GM19240 (cell line): ENCODE data around the gene COL6A1.
"Not testable (repeated sequence)": the region's sequence is repeated elsewhere in the genome, so short reads cannot be mapped to it uniquely, and the experiment has no call there.

Source experiments
- DNase-seq: peaks from one replicate; pipeline ENCODE4 v3.0.0; 2011; ENCODE audit warnings: low spot score; ENCODE audit not compliant: insufficient read length

Gene COL6A1

DNA sequence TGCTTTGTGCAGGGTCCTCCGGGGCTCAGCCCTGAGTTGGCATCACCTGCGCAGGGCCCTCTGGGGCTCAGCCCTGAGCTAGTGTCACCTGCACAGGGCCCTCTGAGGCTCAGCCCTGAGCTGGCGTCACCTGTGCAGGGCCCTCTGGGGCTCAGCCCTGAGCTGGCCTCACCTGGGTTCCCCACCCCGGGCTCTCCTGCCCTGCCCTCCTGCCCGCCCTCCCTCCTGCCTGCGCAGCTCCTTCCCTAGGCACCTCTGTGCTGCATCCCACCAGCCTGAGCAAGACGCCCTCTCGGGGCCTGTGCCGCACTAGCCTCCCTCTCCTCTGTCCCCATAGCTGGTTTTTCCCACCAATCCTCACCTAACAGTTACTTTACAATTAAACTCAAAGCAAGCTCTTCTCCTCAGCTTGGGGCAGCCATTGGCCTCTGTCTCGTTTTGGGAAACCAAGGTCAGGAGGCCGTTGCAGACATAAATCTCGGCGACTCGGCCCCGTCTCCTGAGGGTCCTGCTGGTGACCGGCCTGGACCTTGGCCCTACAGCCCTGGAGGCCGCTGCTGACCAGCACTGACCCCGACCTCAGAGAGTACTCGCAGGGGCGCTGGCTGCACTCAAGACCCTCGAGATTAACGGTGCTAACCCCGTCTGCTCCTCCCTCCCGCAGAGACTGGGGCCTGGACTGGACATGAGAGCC is 22.7 kb downstream of the COL6A1 start:
- DNase-seq: no peak

GRCh38 chr21:46005081-46005480 is 23.5 kb downstream of the COL6A1 start:
- no peak for DNase-seq

GRCh38 chr21:46005481-46005881 is 23.9 kb downstream of the COL6A1 start:
- DNase-seq: no peak

DNA sequence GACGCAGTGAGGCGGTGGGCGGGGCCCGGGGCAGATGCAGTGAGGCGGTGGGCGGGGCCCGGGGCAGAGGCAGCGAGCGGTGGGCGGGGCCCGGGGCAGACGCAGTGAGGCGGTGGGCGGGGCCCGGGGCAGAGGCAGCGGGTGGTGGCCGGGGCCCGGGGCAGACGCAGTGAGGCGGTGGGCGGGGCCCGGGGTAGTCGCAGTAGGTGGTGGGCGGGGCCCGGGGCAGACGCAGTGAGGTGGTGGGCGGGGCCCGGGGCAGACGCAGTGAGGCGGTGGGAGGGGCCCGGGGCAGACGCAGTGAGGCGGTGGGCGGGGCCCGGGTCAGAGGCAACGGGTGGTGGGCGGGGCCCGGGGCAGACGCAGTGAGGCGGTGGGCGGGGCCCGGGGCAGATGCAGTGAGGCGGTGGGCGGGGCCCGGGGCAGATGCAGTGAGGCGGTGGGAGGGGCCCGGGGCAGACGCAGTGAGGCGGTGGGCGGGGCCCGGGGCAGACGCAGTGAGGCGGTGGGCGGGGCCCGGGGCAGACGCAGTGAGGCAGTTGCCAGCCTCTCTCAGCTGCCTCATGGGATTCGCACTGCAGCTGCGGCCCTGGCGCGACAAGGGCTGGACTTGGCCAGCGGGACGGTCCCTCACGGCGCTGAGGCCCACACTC is 24.4 kb downstream of the COL6A1 start:
- not testable (repeated sequence) for DNase-seq

- no peak for DNase-seq
Observed at GRCh38 chr21:46006547-46007491, 25.2 kb downstream of the COL6A1 start.

DNA sequence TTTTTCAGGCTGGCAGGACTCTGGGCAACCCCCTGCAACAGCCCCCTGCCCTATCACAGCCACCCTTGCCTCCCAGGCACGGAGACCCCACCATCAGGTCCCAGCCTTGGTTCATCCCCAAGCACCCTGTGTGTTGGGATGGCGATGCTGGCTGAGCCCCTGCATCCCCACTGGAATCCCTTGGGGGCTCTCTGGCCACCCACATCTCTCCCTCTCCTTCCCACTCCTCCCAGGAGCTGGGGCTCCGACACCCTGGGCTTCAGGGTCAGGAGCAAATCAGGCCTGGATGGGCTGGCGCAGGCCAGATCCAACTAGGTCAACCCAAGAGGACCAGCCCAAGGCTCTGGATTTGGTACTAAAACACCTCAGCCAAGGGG is 25.9 kb downstream of the COL6A1 start:
- no peak for DNase-seq

DNA sequence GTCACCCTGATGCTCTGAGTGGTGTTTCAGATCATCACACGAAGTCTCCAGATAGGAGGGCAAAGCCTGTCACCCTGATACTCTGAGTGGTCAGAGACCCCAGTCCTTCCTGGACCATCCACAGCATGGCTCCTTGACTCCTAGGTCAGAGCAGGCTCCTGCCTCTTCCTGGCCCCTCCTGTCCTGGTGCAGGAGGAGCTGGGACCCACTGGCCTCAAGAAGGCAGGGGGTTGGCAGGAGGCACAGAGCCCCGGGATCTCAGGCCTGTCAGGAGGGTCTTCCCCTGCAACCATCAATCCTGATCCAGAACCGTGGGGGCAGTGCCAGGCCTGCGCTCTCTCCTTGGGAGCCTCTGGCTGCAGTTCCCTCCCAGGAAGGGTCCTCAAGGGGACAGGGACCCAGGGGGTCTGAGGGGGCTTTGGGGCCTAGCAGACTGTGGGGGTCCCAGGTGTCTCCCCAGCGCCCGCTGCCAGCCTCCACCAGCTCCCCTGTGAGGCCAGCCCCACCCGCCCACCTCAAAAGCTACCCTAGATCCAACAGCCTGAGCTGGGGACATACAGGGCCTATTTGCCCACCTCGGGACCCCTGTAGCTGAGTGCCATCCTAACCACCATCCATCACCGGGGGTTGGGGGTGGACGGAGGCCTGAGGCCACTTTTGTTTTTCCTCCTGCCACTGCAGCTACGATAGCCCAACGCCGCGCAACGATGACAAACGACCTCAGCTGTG is 27.5 kb downstream of the COL6A1 start:
- no peak for DNase-seq

- no peak for DNase-seq
Observed at GRCh38 chr21:46009951-46010705, 28.6 kb downstream of the COL6A1 start.

DNA sequence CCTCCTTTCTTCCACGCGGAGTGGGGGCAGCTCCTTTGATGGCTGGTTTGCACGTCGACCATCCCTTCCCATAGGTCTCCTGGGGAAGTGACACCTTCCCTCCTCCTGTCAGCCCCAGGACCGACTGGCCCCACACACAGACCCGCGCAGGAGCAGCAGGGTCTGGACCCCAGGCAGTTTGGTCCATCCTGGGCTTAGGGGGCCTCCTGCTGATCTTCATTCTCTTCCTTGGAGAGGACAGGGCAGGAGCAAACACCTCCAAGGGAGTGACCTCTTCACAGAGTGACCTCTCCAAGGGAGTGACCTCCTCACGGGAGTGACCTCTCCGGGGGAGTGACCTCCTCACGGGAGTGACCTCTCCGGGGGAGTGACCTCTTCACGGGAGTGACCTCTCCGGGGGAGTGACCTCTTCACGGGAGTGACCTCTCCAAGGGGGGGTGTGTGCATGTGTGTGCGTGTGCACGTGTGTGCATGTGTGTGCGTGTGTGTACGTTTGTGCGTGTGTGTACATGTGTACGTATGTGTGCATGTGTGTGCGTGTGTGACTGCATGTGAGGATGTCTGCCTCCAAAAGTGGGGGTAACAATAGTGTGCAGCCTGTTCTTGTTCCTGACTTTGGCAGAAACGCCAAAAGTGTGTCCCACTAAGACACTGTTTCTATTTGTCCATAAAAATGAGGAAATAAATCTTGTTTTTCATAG is 29.8 kb downstream of the COL6A1 start:
- DNase-seq: no peak

- DNase-seq: no peak
Observed at GRCh38 chr21:46012154-46012553, 30.6 kb downstream of the COL6A1 start.

DNA sequence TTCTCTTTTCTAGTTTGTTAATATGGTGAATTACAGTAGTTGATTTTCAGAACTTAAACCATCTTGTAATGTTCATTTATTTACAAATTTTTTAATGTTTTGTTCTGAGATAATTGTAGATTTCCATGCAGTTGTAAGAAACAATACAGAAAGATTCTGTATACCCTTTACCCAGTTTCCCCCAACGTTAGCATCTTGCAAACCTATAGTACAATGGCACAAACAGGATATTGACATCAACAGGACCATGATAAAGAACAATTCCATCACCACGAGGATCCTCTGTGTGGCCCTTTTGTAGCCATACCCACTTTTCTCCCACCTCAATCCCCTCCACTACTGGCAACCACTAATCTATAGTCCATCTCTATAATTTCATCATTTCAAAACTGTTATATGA is 33.3 kb downstream of the COL6A1 start:
- DNase-seq: no peak

- no peak for DNase-seq
Observed at GRCh38 chr21:46017148-46017547, 35.6 kb downstream of the COL6A1 start.

- no peak for DNase-seq
Observed at GRCh38 chr21:46017695-46018094, 36.1 kb downstream of the COL6A1 start.

- no peak for DNase-seq
Observed at GRCh38 chr21:46018615-46019014, 37.0 kb downstream of the COL6A1 start.

GRCh38 chr21:46020581-46020980 is 39.0 kb downstream of the COL6A1 start:
- DNase-seq: no peak

DNA sequence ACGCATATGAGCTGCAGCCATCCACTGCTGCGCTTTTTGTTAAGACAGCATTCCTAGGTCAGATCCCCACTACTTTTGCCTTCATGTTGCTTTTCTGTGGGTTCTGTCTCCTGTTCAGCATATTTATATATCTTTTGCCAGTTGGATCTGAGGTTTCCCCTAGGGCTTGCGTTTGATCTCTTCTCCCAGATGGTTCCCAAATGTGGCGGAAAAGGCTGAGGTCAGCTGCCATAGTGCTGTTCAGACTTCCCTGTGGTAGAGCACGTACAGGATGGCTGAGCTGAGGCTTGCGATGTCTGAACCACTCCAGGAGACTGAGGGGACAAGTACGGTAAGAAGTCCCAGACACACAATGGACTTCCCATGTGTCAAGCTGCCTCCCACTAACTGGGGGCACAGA is 39.8 kb downstream of the COL6A1 start:
- no peak for DNase-seq

DNA sequence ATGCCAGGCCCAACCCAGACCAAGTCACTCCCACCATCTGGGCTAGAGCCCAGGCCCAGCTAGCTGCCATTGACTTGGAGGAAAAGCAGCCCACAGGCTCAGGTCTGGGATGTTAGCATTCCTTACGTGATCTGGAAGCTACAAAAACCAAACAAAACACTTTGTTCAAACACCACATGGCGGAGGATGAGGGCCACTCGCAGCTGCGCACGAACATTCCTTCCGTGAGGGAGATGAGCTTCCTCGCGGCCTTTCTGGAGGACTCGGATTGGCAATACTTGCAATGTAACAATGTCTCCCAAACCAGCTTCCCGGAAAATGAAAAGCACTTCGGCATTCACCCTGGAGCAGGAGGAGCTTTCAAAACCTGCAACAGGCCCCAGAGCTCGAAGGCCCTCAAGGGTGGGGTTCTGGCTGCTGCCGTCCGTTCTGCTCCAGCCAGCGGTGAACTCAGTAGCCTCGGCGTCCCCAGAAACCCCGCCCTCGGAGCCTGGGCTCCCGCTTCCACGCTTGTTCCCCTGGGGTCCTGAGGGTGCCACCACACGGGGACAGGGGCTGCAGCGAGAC is 40.5 kb downstream of the COL6A1 start:
- no peak for DNase-seq

GRCh38 chr21:46022551-46023525 is 41.3 kb downstream of the COL6A1 start:
- no peak for DNase-seq

GRCh38 chr21:46023555-46023954 is 42.0 kb downstream of the COL6A1 start:
- DNase-seq: no peak
